Body of pancreas (tissue), 4 donors: ENCODE measurements around the gene SRRM2. TPM values are rescaled to one million over a fixed set of nuclear protein-coding genes. Genes with fewer than 3 reads are reported as not detected.

Source experiments
- ATAC-seq: fragments of 150-250 bp; one replicate; pipeline ENCODE4 v1.9.1; 2016
- DNase-seq, 4 donors: peaks; one replicate each; pipeline ENCODE4 v3.0.0-alpha.2; 2019
- H3K27ac ChIP-seq, 4 donors: fragments of 200-600 bp; sonication (generic); 1 replicate in 3 of 4; 2 replicates in 1 of 4; pipeline versions ENCODE4 v1.5.1 to v1.6.1; 2016 to 2019; ENCODE audit warnings: mild to moderate bottlenecking in 1 of 4, mixed read lengths in 1 of 4, moderate library complexity in 1 of 4
- H3K27me3 ChIP-seq, 2 donors: fragments of 200-600 bp; sonication (generic); one replicate each; pipeline ENCODE4 v1.6.0; 2016; ENCODE audit warnings: mild to moderate bottlenecking in 1 of 2
- H3K36me3 ChIP-seq, 2 donors: fragments of 200-600 bp; sonication (generic); replicated peaks in 1 of 2; 2 replicates each; pipeline ENCODE4 v1.5.1; 2016; ENCODE audit warnings: low read depth in 2 of 2; ENCODE audit not compliant: insufficient read depth in 1 of 2
- H3K4me1 ChIP-seq: fragments of 200-600 bp; sonication (generic); one replicate; pipeline ENCODE4 v1.6.0; 2016
- H3K4me3 ChIP-seq, 2 donors: fragments of 200-600 bp; sonication (generic); 1 replicate in 1 of 2; 2 replicates in 1 of 2; pipeline ENCODE4 v1.5.1; 2016 to 2019
- H3K9me3 ChIP-seq, 3 donors: fragments of 200-600 bp; sonication (generic); 1 replicate in 2 of 3; 2 replicates in 1 of 3; pipeline ENCODE4 v1.5.1; 2016
- CTCF ChIP-seq, 7 experiments: fragments of 450-650 bp in 4 of 7; fragments of 200-600 bp in 3 of 7; sonication (generic) in 3 of 7; IDR thresholded peaks; one replicate each; pipeline ENCODE4 v1.5.1; 2016 to 2019; ENCODE audit warnings: antibody characterized with exemption in 7 of 7
- POLR2A ChIP-seq, 3 donors: fragments of 450-650 bp; IDR thresholded peaks; one replicate each; pipeline ENCODE4 v1.6.1; 2016; ENCODE audit warnings: antibody characterized with exemption in 3 of 3, mild to moderate bottlenecking in 2 of 3
- WGBS, 2 donors: methylation state at CpG; one replicate each; pipeline ENCODE4 v1.1.5; 2017; 5-methylcytosine and 5-hydroxymethylcytosine counted together
- intact Hi-C: fragments of 100-400 bp; cut with DNase I; formaldehyde crosslinking; loops from one replicate; pipeline ENCODE4 v1.15.1; 2023
- total RNA-seq, 2 donors: library from RNA; depleted of rRNA; stranded (reverse); fragments of >200 nt; gene quantifications; one replicate each; pipeline ENCODE4 v1.1.0, GENCODE V29; 2016

Gene SRRM2
- total RNA-seq, 2 donors from 2014 or later: 231 to 1,198 TPM

- Histone ChIP-seq H3K27ac (no peak overlapping the region), H3K4me1 (peaks cover 11% of the 10 kb centered on the region), H3K27me3 (no peaks in the 10 kb centered on the region), H3K9me3 (no peaks in the 10 kb centered on the region), H3K4me3 (no peak overlapping the region), H3K36me3 (peaks cover 39 to 59% of the 10 kb centered on the region in 2 donors)
- WGBS, 2 donors: 66 to 73% methylated on average over 14 of the region's 14 CpGs
- TF ChIP-seq POLR2A (IDR thresholded peaks at IDR 0.05): no peak
- TF ChIP-seq CTCF (IDR thresholded peaks at IDR 0.05): no peak
- DNase-seq (no peak), ATAC-seq (no peak)
- intact Hi-C loops: no loop called here
Observed at GRCh38 chr16:2767891-2768290, 15.5 kb downstream of the SRRM2 start.

GRCh38 chr16:2768403-2769089 lies 16.1 kb downstream of the SRRM2 start:
- Histone ChIP-seq H3K27ac (no peak overlapping the region), H3K4me3 (no peak overlapping the region), H3K36me3 (peaks cover 33 to 53% of the 10 kb centered on the region in 2 donors), H3K9me3 (no peaks in the 10 kb centered on the region), H3K4me1 (peaks cover 11% of the 10 kb centered on the region), H3K27me3 (no peaks in the 10 kb centered on the region)
- no peak for DNase-seq
- TF ChIP-seq CTCF (IDR thresholded peaks at IDR 0.05): no peak
- no peak for TF ChIP-seq POLR2A (IDR thresholded peaks at IDR 0.05)
- 78 to 79% methylated on average over 17 of the region's 17 CpGs for WGBS, 2 donors
- intact Hi-C loops: no loop called here
- ATAC-seq: no peak

- Histone ChIP-seq H3K4me1 (peaks cover 11% of the 10 kb centered on the region), H3K9me3 (no peaks in the 10 kb centered on the region), H3K27me3 (no peaks in the 10 kb centered on the region), H3K36me3 (peaks cover 27 to 47% of the 10 kb centered on the region in 2 donors), H3K4me3 (no peak overlapping the region), H3K27ac (no peak overlapping the region)
- no peak for TF ChIP-seq CTCF (IDR thresholded peaks at IDR 0.05)
- intact Hi-C loops: no loop called here
- 84 to 90% methylated on average over 10 to 11 of the region's 11 CpGs for WGBS, 2 donors
- no peak for ATAC-seq
- no peak for DNase-seq
Observed at GRCh38 chr16:2769100-2769529, 16.7 kb downstream of the SRRM2 start.

- H3K27ac ChIP-seq: no peak overlapping the region
Observed at GRCh38 chr16:2769675-2770056, 17.2 kb downstream of the SRRM2 start.

More at GRCh38 chr16:2769675-2770056, 17.2 kb downstream of the SRRM2 start:
- peaks cover 26 to 43% of the 10 kb centered on the region in 2 donors for H3K36me3 ChIP-seq
- DNase-seq (no peak), ATAC-seq (no peak)
- intact Hi-C loops: no loop called here
- TF ChIP-seq CTCF (IDR thresholded peaks at IDR 0.05) (no peak), POLR2A (IDR thresholded peaks at IDR 0.05) (no peak)
- WGBS, 2 donors: 79 to 85% methylated on average over 14 of the region's 14 CpGs
- H3K9me3 ChIP-seq: no peaks in the 10 kb centered on the region
- H3K4me1 ChIP-seq: peaks cover 11% of the 10 kb centered on the region
- no peak overlapping the region for H3K4me3 ChIP-seq
- no peaks in the 10 kb centered on the region for H3K27me3 ChIP-seq
